Endothelial cell (in vitro differentiated cells): ENCODE measurements around the gene CALN1. TPM values are rescaled to one million over a fixed set of nuclear protein-coding genes. Genes with fewer than 3 reads are reported as not detected.

Experiments
- DNase-seq: peaks from one replicate; pipeline ENCODE4 v3.0.0; 2021; ENCODE audit warnings: low spot score
- H3K27ac Mint-ChIP-seq: one replicate; pipeline ENCODE4 v1.8.0; 2021; ENCODE audit warnings: mixed read lengths, inconsistent platforms; ENCODE audit not compliant: unreplicated experiment
- H3K27me3 Mint-ChIP-seq: one replicate; pipeline ENCODE4 v1.8.0; 2021; ENCODE audit warnings: mild to moderate bottlenecking, moderate library complexity, mixed read lengths, inconsistent platforms; ENCODE audit not compliant: unreplicated experiment
- H3K36me3 Mint-ChIP-seq: one replicate; pipeline ENCODE4 v1.8.0; 2021; ENCODE audit warnings: mild to moderate bottlenecking, low read depth, mixed read lengths, inconsistent platforms; ENCODE audit not compliant: unreplicated experiment
- H3K4me1 Mint-ChIP-seq: one replicate; pipeline ENCODE4 v1.8.0; 2021; ENCODE audit warnings: mild to moderate bottlenecking, mixed read lengths, inconsistent platforms; ENCODE audit not compliant: unreplicated experiment
- H3K4me3 Mint-ChIP-seq: one replicate; pipeline ENCODE4 v1.8.0; 2021; ENCODE audit warnings: mild to moderate bottlenecking, mixed read lengths, inconsistent platforms; ENCODE audit not compliant: unreplicated experiment
- H3K9me3 Mint-ChIP-seq: one replicate; pipeline ENCODE4 v1.8.0; 2021; ENCODE audit warnings: mixed read lengths, inconsistent platforms; ENCODE audit not compliant: unreplicated experiment
- total RNA-seq: library from RNA; stranded (reverse); fragmentation: NEBNext Ultra II Directional; extraction: Animal tissue kit (Norgen Biotek cat#: 25700); gene quantifications from one replicate; pipeline ENCODE4 v1.2.1, GENCODE V29; 2021; ENCODE audit not compliant: unreplicated experiment
- TF ChIP-seq, protein P1 (sequence below): fragments of 200-600 bp; sonication (generic); IDR thresholded peaks from one replicate; pipeline ENCODE4 v1.5.0; 2021; ENCODE audit warnings: antibody characterized with exemption; ENCODE audit not compliant: unreplicated experiment

The CALN1 gene
- total RNA-seq, 1 donor from 2014 or later = 1.4 TPM

DNA sequence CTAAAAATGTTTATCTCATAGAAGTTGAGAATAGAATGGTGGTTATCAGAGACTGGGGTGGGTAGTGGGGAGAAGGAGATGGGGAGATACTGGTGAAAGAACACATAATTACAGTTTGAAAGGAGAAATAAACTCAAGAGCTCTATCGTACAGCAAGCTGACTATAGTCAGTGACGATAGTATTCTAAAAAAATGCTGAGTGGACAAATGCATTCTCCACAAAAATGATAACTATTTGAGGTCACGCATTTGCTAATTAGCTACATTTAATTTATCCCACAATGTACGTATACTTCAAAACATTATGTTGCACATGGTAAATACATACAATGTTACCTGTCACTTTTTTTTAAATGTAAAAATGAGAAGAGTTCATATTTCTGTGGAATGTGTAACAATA is 507.7 kb downstream of the CALN1 start:
- Mint-ChIP-seq H3K4me1 (no peaks in the 10 kb centered on the region), H3K27ac (no peak overlapping the region), H3K4me3 (no peak overlapping the region)

GRCh38 chr7:71900556-71900955 is 511.6 kb downstream of the CALN1 start:
- no peak overlapping the region for H3K27ac Mint-ChIP-seq
- no peaks in the 10 kb centered on the region for H3K27me3 Mint-ChIP-seq
- peaks cover 12% of the 10 kb centered on the region for H3K4me1 Mint-ChIP-seq
- TF ChIP-seq, protein P1, sequence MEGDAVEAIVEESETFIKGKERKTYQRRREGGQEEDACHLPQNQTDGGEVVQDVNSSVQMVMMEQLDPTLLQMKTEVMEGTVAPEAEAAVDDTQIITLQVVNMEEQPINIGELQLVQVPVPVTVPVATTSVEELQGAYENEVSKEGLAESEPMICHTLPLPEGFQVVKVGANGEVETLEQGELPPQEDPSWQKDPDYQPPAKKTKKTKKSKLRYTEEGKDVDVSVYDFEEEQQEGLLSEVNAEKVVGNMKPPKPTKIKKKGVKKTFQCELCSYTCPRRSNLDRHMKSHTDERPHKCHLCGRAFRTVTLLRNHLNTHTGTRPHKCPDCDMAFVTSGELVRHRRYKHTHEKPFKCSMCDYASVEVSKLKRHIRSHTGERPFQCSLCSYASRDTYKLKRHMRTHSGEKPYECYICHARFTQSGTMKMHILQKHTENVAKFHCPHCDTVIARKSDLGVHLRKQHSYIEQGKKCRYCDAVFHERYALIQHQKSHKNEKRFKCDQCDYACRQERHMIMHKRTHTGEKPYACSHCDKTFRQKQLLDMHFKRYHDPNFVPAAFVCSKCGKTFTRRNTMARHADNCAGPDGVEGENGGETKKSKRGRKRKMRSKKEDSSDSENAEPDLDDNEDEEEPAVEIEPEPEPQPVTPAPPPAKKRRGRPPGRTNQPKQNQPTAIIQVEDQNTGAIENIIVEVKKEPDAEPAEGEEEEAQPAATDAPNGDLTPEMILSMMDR = no peak
- peaks cover 5% of the 10 kb centered on the region for H3K9me3 Mint-ChIP-seq
- H3K36me3 Mint-ChIP-seq = no peaks in the 10 kb centered on the region
- no peak overlapping the region for H3K4me3 Mint-ChIP-seq
- DNase-seq = no peak

More for the DNA sequence above, 507.7 kb downstream of the CALN1 start:
- peaks cover 3% of the 10 kb centered on the region for H3K27me3 Mint-ChIP-seq
- no peaks in the 10 kb centered on the region for H3K9me3 Mint-ChIP-seq
- DNase-seq = no peak
- H3K36me3 Mint-ChIP-seq = no peaks in the 10 kb centered on the region
- TF ChIP-seq, protein P1 = no peak

GRCh38 chr7:71896535-71896934 is 515.6 kb downstream of the CALN1 start:
- Mint-ChIP-seq H3K27me3 (no peaks in the 10 kb centered on the region), H3K9me3 (peaks cover 9% of the 10 kb centered on the region), H3K4me1 (peaks cover 12% of the 10 kb centered on the region), H3K27ac (peak overlapping the region; percentile 84), H3K36me3 (no peaks in the 10 kb centered on the region), H3K4me3 (no peak overlapping the region)
- DNase-seq = no peak
- TF ChIP-seq, protein P1 = no peak

DNA sequence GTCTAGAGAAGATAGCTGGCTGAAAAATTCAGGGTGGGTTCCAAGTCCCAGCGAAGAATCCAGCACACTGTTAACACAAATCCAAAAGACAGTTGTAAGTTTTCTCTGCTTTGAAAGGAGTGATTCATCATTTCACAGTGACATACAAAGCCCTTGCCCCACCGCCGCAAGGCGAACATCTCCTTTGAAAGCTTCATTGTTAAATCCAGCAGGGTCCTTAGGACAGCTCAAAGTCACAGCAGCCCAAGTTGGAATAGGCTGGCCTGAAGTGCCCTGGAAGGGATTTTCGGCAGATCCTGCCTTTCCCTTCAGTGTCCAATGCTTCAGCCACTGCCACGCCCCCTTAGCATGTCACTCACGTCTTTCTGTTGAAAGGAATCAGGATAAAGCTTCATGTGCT is 526.1 kb downstream of the CALN1 start:
- Mint-ChIP-seq H3K36me3 (peaks cover 14% of the 10 kb centered on the region), H3K4me3 (no peak overlapping the region), H3K4me1 (no peaks in the 10 kb centered on the region), H3K9me3 (peaks cover 27% of the 10 kb centered on the region), H3K27ac (no peak overlapping the region), H3K27me3 (peaks cover 4% of the 10 kb centered on the region)
- DNase-seq = no peak
- TF ChIP-seq, protein P1 = no peak

- no peaks in the 10 kb centered on the region for H3K4me1 Mint-ChIP-seq
- peaks cover 14% of the 10 kb centered on the region for H3K36me3 Mint-ChIP-seq
- H3K9me3 Mint-ChIP-seq = peaks cover 27% of the 10 kb centered on the region
- H3K4me3 Mint-ChIP-seq = no peak overlapping the region
- DNase-seq = no peak
- H3K27me3 Mint-ChIP-seq = peaks cover 4% of the 10 kb centered on the region
- H3K27ac Mint-ChIP-seq = no peak overlapping the region
- TF ChIP-seq, protein P1 = no peak
Measured at GRCh38 chr7:71885487-71885886, 526.7 kb downstream of the CALN1 start.
